HEK293 (cell line): ENCODE results near the gene TRPM2.

Source experiments
- CTCF ChIA-PET: fragments of 350-600 bp; formaldehyde crosslinking; extraction: SDS; loops from one replicate; lab custom pipeline; 2021; ENCODE audit warnings: antibody characterized with exemption; lab: Yijun Ruan, JAX
- POLR2A ChIA-PET: fragments of 300-600 bp; formaldehyde crosslinking; extraction: SDS; loops from one replicate; lab custom pipeline; 2020; ENCODE audit warnings: antibody characterized with exemption, inconsistent platforms; lab: Yijun Ruan, JAX
- H3K27ac ChIP-seq: fragments of 200-500 bp; sonication (Bioruptor generic); 2 replicates; pipeline ENCODE4 v1.5.1; 2014; ENCODE audit warnings: low read depth, low read length, control low read depth, inconsistent platforms; ENCODE audit errors: extremely low read depth
- H3K36me3 ChIP-seq, 2 experiments: fragments of 200-500 bp in 1 of 2; sonication (Bioruptor generic) in 1 of 2; 1 replicate in 1 of 2; 2 replicates in 1 of 2; pipeline ENCODE4 v1.5.1; 2014 to 2017; ENCODE audit warnings: inconsistent platforms in 2 of 2, low read length in 2 of 2; ENCODE audit not compliant: control insufficient read depth in 2 of 2, insufficient read depth in 1 of 2
- H3K4me1 ChIP-seq: fragments of 200-500 bp; sonication (Bioruptor generic); 2 replicates; pipeline ENCODE4 v1.5.1; 2014; ENCODE audit warnings: mild to moderate bottlenecking, low read length, inconsistent platforms; ENCODE audit not compliant: control insufficient read depth, insufficient read depth
- H3K4me3 ChIP-seq: 2 replicates; pipeline ENCODE4 v1.5.1; 2011; ENCODE audit warnings: low read depth, mild to moderate bottlenecking, control low read depth, low read length, moderate library complexity
- H3K9me3 ChIP-seq: fragments of 200-500 bp; sonication (Bioruptor generic); 2 replicates; pipeline ENCODE4 v1.5.1; 2014; ENCODE audit warnings: low read depth, low read length, inconsistent platforms; ENCODE audit not compliant: control insufficient read depth, insufficient read depth
- FEZF1 ChIP-seq: fragments of 450-650 bp; formaldehyde crosslinking; IDR thresholded peaks from 2 replicates; pipeline ENCODE4 v1.5.1; 2016; ENCODE audit warnings: missing biosample characterization, missing genetic modification characterization
- ZNF148 ChIP-seq: fragments of 450-650 bp; formaldehyde crosslinking; IDR thresholded peaks from 2 replicates; pipeline ENCODE4 v1.5.0; 2017; ENCODE audit warnings: missing biosample characterization, missing genetic modification characterization, borderline replicate concordance
- ZNF280C ChIP-seq: fragments of 450-650 bp; formaldehyde crosslinking; IDR thresholded peaks from 2 replicates; pipeline ENCODE4 v1.5.1; 2016; ENCODE audit warnings: missing biosample characterization, missing genetic modification characterization
- ZNF350 ChIP-seq: fragments of 450-650 bp; formaldehyde crosslinking; IDR thresholded peaks from 2 replicates; pipeline ENCODE4 v1.5.0; 2017; ENCODE audit warnings: missing biosample characterization, mild to moderate bottlenecking, missing genetic modification characterization
- ZNF394 ChIP-seq: fragments of 450-650 bp; formaldehyde crosslinking; IDR thresholded peaks from 2 replicates; pipeline ENCODE4 v1.5.1; 2016; ENCODE audit warnings: missing biosample characterization, missing genetic modification characterization, mild to moderate bottlenecking, moderate library complexity, borderline replicate concordance
- ZNF48 ChIP-seq: fragments of 450-650 bp; formaldehyde crosslinking; IDR thresholded peaks from 2 replicates; pipeline ENCODE4 v1.5.1; 2016; ENCODE audit warnings: missing biosample characterization, missing genetic modification characterization
- ZNF629 ChIP-seq: fragments of 450-650 bp; formaldehyde crosslinking; IDR thresholded peaks from 2 replicates; pipeline ENCODE4 v1.5.1; 2017; ENCODE audit warnings: missing biosample characterization, missing genetic modification characterization
- ZNF658 ChIP-seq: fragments of 450-650 bp; formaldehyde crosslinking; IDR thresholded peaks from 2 replicates; pipeline ENCODE4; 2016; ENCODE audit warnings: missing biosample characterization, missing genetic modification characterization
- ZNF707 ChIP-seq: fragments of 450-650 bp; formaldehyde crosslinking; IDR thresholded peaks from 2 replicates; pipeline ENCODE4 v1.5.1; 2016; ENCODE audit warnings: missing biosample characterization, missing genetic modification characterization
- ZSCAN4 ChIP-seq: fragments of 450-650 bp; formaldehyde crosslinking; IDR thresholded peaks from 2 replicates; pipeline ENCODE4 v1.5.1; 2017; ENCODE audit warnings: missing biosample characterization, missing genetic modification characterization
- TF ChIP-seq, protein P1 (sequence below): fragments of 450-650 bp; formaldehyde crosslinking; optimal IDR thresholded peaks from 2 replicates; pipeline ENCODE3; 2016; ENCODE audit warnings: missing biosample characterization, mild to moderate bottlenecking, missing genetic modification characterization
- TF ChIP-seq, protein P2 (sequence below): fragments of 450-650 bp; formaldehyde crosslinking; IDR thresholded peaks from 2 replicates; pipeline ENCODE4 v1.5.1; 2016; ENCODE audit warnings: missing biosample characterization, missing genetic modification characterization
- TF ChIP-seq, protein P3 (sequence below): fragments of 450-650 bp; formaldehyde crosslinking; IDR thresholded peaks from 2 replicates; pipeline ENCODE4 v1.5.1; 2017; ENCODE audit warnings: missing biosample characterization, missing genetic modification characterization

TRPM2 gene

GRCh38 chr21:44402323-44403105, 49.1 kb downstream of the TRPM2 start:
- H3K36me3 ChIP-seq = no peaks in the 10 kb centered on the region
- H3K4me1 ChIP-seq = no peaks in the 10 kb centered on the region
- H3K27ac ChIP-seq = no peak overlapping the region
- H3K4me3 ChIP-seq = no peak overlapping the region
- TF ChIP-seq ZNF629 = no peak
- TF ChIP-seq, all 188 proteins: peak for 0
- ChIA-PET POLR2A (no interaction called here), CTCF (no interaction called here)
- no peaks in the 10 kb centered on the region for H3K9me3 ChIP-seq

DNA sequence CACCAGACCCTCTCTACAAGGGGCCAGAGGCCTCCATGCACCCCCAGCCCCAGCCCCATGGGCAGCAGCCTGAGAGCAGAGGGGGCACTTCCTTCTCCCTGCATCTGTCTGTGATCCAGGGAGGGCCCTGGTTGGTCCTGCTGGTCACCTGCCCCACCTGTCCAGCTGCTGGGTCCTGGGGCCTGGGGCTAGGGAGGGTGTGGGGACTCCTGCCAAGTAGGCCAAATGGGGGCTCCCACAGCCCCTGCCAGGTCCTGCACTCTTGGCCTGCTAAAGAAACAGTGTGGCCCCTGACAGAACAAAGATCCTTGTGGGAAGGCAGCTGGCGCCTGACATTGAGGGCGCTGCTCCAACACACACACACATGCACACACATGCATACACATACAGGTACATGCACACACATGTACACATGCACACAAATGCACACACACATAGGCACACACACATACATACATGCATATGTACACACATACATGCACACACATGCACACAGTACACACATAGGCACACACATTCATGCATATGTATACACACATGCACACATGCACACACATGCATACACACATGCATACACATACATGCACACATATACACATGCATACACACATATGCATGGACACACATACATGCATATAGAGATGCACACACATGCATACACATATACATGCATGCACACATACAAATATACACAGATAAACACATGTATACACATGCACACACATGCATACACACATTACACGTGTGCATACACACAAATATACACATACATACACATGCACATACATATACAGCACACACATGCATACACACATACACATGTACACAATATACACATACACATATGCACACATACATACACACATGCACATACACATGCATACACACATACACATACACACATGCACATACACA, 49.9 kb downstream of the TRPM2 start:
- Histone ChIP-seq H3K27ac (no peak overlapping the region), H3K4me3 (no peak overlapping the region), H3K36me3 (no peaks in the 10 kb centered on the region), H3K9me3 (no peaks in the 10 kb centered on the region), H3K4me1 (no peaks in the 10 kb centered on the region)
- POLR2A ChIA-PET = no interaction called here
- CTCF ChIA-PET = no interaction called here
- TF ChIP-seq ZNF707 (tag by site-specific recombination) = no peak
- TF ChIP-seq ZSCAN4 (tag by site-specific recombination) = peak; percentile 96
- TF ChIP-seq ZNF280C (tag by site-specific recombination) = 0 out of 2 replicates have a peak, but pooled peaks have one; percentile 30
- TF ChIP-seq ZNF148 (tag by site-specific recombination) = 0 out of 2 replicates have a peak, but pooled peaks have one; percentile 17
- TF ChIP-seq ZNF350 (tag by site-specific recombination) = no peak
- TF ChIP-seq, protein P1, sequence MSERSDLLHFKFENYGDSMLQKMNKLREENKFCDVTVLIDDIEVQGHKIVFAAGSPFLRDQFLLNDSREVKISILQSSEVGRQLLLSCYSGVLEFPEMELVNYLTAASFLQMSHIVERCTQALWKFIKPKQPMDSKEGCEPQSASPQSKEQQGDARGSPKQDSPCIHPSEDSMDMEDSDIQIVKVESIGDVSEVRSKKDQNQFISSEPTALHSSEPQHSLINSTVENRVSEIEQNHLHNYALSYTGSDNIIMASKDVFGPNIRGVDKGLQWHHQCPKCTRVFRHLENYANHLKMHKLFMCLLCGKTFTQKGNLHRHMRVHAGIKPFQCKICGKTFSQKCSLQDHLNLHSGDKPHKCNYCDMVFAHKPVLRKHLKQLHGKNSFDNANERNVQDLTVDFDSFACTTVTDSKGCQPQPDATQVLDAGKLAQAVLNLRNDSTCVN (tag by site-specific recombination) = no peak
- no peak for TF ChIP-seq ZNF394 (tag by site-specific recombination)
- no peak for TF ChIP-seq ZNF658 (tag by site-specific recombination)
- TF ChIP-seq, protein P2, sequence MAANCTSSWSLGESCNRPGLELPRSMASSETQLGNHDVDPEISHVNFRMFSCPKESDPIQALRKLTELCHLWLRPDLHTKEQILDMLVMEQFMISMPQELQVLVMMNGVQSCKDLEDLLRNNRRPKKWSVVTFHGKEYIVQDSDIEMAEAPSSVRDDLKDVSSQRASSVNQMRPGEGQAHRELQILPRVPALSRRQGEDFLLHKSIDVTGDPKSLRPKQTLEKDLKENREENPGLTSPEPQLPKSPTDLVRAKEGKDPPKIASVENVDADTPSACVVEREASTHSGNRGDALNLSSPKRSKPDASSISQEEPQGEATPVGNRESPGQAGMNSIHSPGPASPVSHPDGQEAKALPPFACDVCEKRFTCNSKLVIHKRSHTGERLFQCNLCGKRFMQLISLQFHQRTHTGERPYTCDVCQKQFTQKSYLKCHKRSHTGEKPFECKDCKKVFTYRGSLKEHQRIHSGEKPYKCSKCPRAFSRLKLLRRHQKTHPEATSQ (tag by site-specific recombination) = peak; percentile 18; the same call in 1 of the 2 replicates
- TF ChIP-seq ZNF48 (tag by site-specific recombination) = 0 out of 2 replicates have a peak, but pooled peaks have one; percentile 53
- TF ChIP-seq, protein P3, sequence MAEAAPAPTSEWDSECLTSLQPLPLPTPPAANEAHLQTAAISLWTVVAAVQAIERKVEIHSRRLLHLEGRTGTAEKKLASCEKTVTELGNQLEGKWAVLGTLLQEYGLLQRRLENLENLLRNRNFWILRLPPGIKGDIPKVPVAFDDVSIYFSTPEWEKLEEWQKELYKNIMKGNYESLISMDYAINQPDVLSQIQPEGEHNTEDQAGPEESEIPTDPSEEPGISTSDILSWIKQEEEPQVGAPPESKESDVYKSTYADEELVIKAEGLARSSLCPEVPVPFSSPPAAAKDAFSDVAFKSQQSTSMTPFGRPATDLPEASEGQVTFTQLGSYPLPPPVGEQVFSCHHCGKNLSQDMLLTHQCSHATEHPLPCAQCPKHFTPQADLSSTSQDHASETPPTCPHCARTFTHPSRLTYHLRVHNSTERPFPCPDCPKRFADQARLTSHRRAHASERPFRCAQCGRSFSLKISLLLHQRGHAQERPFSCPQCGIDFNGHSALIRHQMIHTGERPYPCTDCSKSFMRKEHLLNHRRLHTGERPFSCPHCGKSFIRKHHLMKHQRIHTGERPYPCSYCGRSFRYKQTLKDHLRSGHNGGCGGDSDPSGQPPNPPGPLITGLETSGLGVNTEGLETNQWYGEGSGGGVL (tag by site-specific recombination) = no peak
- TF ChIP-seq FEZF1 (tag by site-specific recombination) = no peak
